ENCODE results near the gene KIRREL3.

GRCh38 chr11:126819194-126819593, 181.4 kb downstream of the KIRREL3 start:
- TF ChIP-seq, protein P1, sequence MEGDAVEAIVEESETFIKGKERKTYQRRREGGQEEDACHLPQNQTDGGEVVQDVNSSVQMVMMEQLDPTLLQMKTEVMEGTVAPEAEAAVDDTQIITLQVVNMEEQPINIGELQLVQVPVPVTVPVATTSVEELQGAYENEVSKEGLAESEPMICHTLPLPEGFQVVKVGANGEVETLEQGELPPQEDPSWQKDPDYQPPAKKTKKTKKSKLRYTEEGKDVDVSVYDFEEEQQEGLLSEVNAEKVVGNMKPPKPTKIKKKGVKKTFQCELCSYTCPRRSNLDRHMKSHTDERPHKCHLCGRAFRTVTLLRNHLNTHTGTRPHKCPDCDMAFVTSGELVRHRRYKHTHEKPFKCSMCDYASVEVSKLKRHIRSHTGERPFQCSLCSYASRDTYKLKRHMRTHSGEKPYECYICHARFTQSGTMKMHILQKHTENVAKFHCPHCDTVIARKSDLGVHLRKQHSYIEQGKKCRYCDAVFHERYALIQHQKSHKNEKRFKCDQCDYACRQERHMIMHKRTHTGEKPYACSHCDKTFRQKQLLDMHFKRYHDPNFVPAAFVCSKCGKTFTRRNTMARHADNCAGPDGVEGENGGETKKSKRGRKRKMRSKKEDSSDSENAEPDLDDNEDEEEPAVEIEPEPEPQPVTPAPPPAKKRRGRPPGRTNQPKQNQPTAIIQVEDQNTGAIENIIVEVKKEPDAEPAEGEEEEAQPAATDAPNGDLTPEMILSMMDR (IDR thresholded peaks at IDR 0.05; ENCODE audit: low read depth, low read length) = no peak
- TF ChIP-seq EZH2phosphoT487 (IDR thresholded peaks at IDR 0.05; ENCODE audit: low read depth) = no peak
